Activated T-cell treated with anti-CD3 and anti-CD28 coated beads, Interleukin-2, amount 50 U/mL, for 48 hours (primary cell): ENCODE measurements around the gene KMT5B.
"Not testable (repeated sequence)": the region's sequence is repeated elsewhere in the genome, so short reads cannot be mapped to it uniquely, and the experiment has no call there.

Source experiments
- DNase-seq, 2 experiments: peaks; one replicate each; pipeline ENCODE4 v3.0.0-alpha.2; 2020

Gene KMT5B

DNA sequence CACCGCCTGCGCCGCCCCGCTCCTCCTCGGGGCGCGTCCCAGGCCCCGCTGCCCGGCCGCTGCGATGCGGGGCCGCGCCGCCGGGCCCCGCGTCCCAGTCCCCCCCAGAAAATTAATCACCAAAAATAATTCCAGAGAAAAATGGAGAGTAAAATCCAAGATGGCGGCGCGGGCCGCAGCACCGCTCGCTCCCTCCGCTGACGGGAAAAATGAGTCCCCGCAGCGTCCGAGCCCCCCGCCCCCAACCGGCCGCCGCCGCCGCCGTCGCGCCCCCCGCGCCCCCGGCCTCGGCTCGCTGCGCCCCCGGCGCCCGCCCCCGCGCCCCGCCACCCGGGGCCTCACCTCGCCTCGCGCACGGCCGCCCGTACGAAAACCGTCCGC, at the start of gene KMT5B:
Gene KMT5B, minus strand, starts transcription at position 162 of the 381 bp plus-strand sequence. CDS start 23,220 bp downstream, outside the sequence.
- peak in 1 of 2 experiments; percentile 69 for DNase-seq

DNA sequence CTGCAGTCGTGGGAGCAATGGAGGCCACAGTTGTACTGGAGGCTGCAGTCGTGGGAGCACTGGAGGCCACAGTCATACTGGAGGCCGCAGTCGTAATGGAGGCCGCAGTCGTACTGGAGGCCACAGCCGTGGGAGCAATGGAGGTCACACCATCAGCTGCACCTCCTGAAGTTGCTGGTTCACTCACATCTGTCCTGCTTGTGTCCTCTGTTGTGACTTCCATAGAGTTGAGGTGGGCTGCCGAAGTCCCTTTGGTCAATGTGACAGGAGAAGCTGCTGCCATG, 49.4 kb upstream of the KMT5B start:
- no peak for DNase-seq

DNA sequence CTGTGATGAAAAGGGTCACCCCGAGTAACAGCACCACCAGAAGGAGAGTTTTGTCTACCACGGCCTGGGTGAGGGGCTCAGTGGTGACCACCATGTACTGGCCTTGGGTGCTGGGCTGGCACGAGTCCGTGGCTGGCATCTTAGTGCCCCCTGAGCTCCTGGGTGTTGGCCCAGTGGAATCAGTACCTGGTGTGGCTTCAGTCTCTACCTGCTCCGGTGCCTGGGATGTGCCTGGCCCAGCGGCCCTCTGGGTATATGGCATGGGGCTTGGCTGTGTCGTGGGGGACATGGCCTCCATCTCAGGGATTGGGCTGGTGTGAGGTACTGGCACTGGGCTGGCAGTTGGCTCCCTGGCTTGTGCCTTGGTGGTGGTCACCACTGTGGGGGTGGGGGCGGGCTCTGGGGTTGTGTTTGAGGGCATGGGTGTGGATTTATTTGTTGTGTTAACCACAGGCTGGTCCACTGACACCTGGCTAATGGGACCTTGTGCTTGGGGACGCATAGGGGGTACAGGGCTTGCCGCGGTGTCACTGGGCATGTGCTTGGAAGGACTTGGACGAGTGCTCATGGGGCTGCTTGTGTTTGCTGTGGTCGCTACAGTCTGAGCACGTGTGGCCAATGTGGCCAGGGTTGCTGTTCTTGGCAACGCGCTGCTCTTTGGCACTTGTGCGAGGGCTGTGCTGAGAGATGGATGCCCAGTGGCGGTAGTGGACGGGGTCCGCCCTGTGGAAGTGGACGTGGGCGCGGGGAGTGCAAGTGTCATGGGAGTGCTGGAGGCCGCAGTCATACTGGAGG, 48.9 kb upstream of the KMT5B start:
- DNase-seq: no peak

- no peak for DNase-seq
Observed at GRCh38 chr11:68261006-68261405, 47.9 kb upstream of the KMT5B start.

DNA sequence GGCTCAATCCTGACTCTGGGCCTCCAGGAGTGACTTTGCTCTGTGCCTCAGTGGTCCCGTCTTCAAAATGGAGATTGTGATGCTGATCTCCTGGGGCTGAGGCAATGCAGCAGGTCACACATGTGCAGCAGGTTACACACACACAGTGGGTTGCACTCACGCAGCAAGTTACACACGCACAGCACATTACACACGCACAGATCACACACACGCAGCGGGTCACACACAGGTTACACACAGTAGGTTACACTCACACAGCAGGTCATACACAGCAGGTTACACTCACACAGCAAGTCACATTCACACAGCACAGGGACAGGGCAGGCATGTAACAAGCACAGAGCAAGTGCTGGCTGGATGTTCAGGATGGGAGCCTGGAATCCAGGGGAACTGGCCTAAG, 47.4 kb upstream of the KMT5B start:
- no peak for DNase-seq

GRCh38 chr11:68259122-68259959, 46.2 kb upstream of the KMT5B start:
- no peak for DNase-seq

GRCh38 chr11:68258363-68258765, 45.3 kb upstream of the KMT5B start:
- no peak for DNase-seq

GRCh38 chr11:68257477-68258362, 44.6 kb upstream of the KMT5B start:
- DNase-seq: peak; percentile 96

DNA sequence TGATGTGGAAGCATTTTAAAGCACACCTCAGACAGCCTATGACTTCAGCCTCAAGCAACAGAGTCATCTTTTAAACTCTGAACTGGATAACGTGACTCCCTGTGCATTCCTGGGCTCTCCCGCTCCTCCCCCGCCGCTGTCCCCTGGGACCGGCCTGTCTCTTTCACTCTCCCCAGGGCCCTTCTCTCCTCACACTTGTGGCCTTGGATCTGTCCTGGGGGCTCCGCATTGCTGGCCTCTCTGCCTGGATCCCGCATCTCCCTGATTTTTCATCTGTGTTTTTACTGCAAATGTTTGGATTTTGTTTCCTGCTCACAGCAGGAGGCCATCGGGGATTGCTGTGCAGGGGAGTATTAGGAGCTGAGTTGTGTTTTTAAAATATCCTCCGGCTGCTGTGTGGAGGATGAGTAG, 43.2 kb upstream of the KMT5B start:
- no peak for DNase-seq

DNA sequence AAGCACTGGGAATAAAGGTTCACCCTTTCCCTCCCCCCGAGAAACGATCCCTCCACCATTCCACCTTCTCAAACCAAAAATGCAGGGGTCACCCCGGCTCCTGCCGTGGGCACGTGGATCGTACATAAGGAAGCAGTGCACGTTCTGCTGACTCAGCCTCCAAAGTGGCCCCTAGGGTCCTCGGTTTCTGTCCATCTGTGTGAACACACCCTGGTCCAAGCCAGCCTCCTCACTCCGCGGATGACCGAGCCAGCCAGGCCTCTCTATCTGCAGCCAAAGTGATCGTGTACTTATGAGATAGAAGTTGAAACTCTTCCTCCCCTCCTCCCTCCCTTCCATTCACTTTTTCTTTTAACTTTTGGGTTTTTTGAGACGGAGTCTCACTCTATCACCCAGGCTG, 42.4 kb upstream of the KMT5B start:
- DNase-seq: no peak

- no peak for DNase-seq
Observed at GRCh38 chr11:68254421-68254820, 41.3 kb upstream of the KMT5B start.

- no peak for DNase-seq
Observed at GRCh38 chr11:68251765-68252164, 38.7 kb upstream of the KMT5B start.

- DNase-seq: not testable (repeated sequence)
Observed at GRCh38 chr11:68244912-68245311, 31.8 kb upstream of the KMT5B start.

- DNase-seq: not testable (repeated sequence)
Observed at GRCh38 chr11:68243847-68244246, 30.8 kb upstream of the KMT5B start.

- DNase-seq: no peak
Observed at GRCh38 chr11:68242616-68243015, 29.5 kb upstream of the KMT5B start.

DNA sequence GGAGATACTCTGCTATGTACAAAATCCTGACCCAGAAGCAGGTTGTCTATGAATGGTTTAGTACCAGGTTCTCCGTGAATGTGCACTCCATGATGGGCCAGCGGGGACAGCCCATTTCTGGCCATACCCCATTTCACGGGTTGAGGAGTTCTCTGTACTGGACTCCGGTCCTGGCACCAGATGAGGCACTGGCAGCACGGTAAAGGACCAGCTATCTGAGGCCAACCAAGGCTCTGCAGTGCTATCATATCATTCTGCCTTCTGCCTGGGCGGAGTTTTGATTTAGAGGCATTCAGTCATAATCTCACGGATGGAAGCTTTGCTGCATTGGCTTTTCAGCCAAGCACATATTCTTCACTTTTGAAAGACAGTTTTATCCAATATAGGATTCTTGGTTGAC, 18.5 kb upstream of the KMT5B start:
- DNase-seq: no peak

GRCh38 chr11:68229601-68230000, 16.5 kb upstream of the KMT5B start:
- DNase-seq: no peak

DNA sequence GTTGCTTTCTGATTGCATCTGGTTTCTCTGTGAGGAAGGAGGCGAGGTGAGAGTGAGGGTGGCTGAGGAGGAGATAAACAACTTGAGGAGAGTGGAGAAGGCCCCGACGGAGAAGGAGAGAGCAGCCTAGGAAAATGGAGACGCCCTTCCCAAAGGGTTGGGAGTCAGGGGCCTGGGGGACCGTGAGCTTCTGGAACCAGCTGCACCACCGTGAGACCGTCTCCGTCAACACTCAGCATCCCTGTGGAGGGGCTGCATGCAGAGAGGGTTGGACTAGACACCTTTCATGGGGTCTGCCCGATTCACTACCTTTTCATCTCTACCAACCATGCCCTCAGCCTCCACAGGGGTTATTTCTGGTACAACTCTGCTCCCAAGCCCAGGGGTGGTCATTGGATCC, 13.3 kb upstream of the KMT5B start:
- no peak for DNase-seq

GRCh38 chr11:68224606-68225005, 11.5 kb upstream of the KMT5B start:
- DNase-seq: no peak

GRCh38 chr11:68223275-68223674, 10.2 kb upstream of the KMT5B start:
- DNase-seq: no peak

GRCh38 chr11:68221406-68221805, 8.3 kb upstream of the KMT5B start:
- DNase-seq: no peak

DNA sequence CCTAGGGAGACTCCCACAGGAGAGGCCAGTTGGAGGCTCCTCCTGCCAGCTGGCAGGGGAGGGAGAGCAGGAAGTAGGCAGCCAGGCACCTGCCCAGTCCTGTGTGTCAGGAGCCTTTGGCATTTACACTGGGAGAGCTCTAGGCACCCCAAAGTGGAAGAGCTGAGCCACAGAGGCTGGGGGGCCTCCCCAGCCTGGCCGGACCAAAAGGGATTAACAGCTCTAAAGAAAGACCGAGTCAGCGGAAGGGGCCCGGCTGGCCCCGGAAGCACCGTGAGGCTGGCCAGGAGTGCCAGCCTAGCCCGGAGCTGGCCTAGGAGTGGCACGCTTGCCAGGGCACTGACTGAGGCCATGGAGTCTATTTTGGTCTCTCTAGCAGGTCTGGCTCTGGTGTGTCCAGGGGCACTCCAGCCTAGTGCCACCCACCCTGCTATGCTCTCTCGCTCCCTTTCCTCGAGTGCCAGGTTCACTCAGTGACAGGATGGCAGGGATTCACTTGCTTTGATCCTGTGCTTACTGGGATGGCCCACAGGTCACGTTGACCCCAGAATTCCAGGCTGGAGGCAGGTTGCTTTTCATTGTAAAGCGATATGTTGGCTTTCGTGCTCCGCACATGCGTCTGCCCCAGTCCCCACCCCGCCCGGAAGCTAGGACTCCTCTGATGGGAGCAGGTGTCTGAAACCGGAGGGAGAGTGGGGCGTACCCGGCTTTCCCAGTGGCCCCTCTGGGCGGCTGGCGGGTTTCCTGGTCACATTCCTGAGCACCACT, 3.3 kb upstream of the KMT5B start:
- DNase-seq: no peak
